HepG2 (cell line): ENCODE results near the gene C5orf47. TPM values are rescaled to one million over a fixed set of nuclear protein-coding genes. Genes with fewer than 3 reads are reported as not detected.
A peak's percentile ranks its signal among the peaks of the same experiment; 100 is the strongest.

Experiments
- ARHGAP35 ChIP-seq: sonication (generic); formaldehyde crosslinking; IDR thresholded peaks from 2 replicates; pipeline ENCODE4 v1.9.0; 2022; ENCODE audit warnings: mild to moderate bottlenecking, inconsistent platforms, moderate library complexity, missing genetic modification reagents, borderline replicate concordance
- ETV6 ChIP-seq: sonication (generic); formaldehyde crosslinking; conservative IDR thresholded peaks from 2 replicates; pipeline ENCODE4 v1.4.0; 2020; ENCODE audit warnings: missing genetic modification reagents
- HOXA7 ChIP-seq: sonication (generic); formaldehyde crosslinking; IDR thresholded peaks from 2 replicates; pipeline ENCODE4 v1.8.1; 2022; ENCODE audit warnings: mild to moderate bottlenecking, missing genetic modification reagents, moderate library complexity
- MLX ChIP-seq: IDR thresholded peaks from 2 replicates; pipeline ENCODE4 v1.6.1; 2016
- MXD4 ChIP-seq: IDR thresholded peaks from 2 replicates; pipeline ENCODE4 v1.6.1; 2016; ENCODE audit warnings: mild to moderate bottlenecking, missing biosample characterization, missing genetic modification reagents
- NFRKB ChIP-seq: fragments of 450-650 bp; IDR thresholded peaks from 2 replicates; pipeline ENCODE4 v1.6.1; 2017
- PITX1 ChIP-seq: sonication (generic); formaldehyde crosslinking; IDR thresholded peaks from 2 replicates; pipeline ENCODE4 v1.5.1; 2020; ENCODE audit warnings: mild to moderate bottlenecking, missing genetic modification reagents
- REST ChIP-seq, 2 experiments: IDR thresholded peaks; 2 replicates each; pipeline ENCODE4 v1.6.1; 2011 to 2012; ENCODE audit warnings: low read length in 2 of 2, borderline replicate concordance in 1 of 2, low read depth in 1 of 2, mild to moderate bottlenecking in 1 of 2, moderate library complexity in 1 of 2
- SMYD3 ChIP-seq: sonication (generic); formaldehyde crosslinking; IDR thresholded peaks from 2 replicates; pipeline ENCODE4 v1.8.1; 2023; ENCODE audit warnings: mild to moderate bottlenecking, missing genetic modification reagents
- SOX5 ChIP-seq: IDR thresholded peaks from 2 replicates; pipeline ENCODE4 v1.6.1; 2016; ENCODE audit warnings: borderline replicate concordance
- TARDBP ChIP-seq: sonication (generic); formaldehyde crosslinking; IDR thresholded peaks from 2 replicates; pipeline ENCODE4 v1.8.0; 2022; ENCODE audit warnings: mild to moderate bottlenecking, missing genetic modification reagents
- TBX2 ChIP-seq: sonication (generic); formaldehyde crosslinking; IDR thresholded peaks from 2 replicates; pipeline ENCODE4 v1.5.0; 2020; ENCODE audit warnings: missing genetic modification reagents, mild to moderate bottlenecking, borderline replicate concordance
- ZC3H13 ChIP-seq: sonication (generic); formaldehyde crosslinking; IDR thresholded peaks from 2 replicates; pipeline ENCODE4 v1.8.1; 2023; ENCODE audit warnings: mild to moderate bottlenecking, missing genetic modification reagents, moderate library complexity
- ZMAT3 ChIP-seq: sonication (generic); formaldehyde crosslinking; conservative IDR thresholded peaks from 2 replicates; pipeline ENCODE4 v1.7.0; 2021; ENCODE audit warnings: missing genetic modification reagents
- ZNF160 ChIP-seq: sonication (generic); formaldehyde crosslinking; IDR thresholded peaks from 2 replicates; pipeline ENCODE4 v1.8.0; 2022; ENCODE audit warnings: mild to moderate bottlenecking, inconsistent platforms, missing genetic modification reagents
- ZNF207 ChIP-seq: fragments of 450-650 bp; IDR thresholded peaks from 2 replicates; pipeline ENCODE4 v1.6.1; 2016; ENCODE audit warnings: antibody characterized with exemption, borderline replicate concordance
- ZNF333 ChIP-seq: sonication (generic); formaldehyde crosslinking; IDR thresholded peaks from 2 replicates; pipeline ENCODE4 v1.4.0; 2020; ENCODE audit warnings: mild to moderate bottlenecking, missing genetic modification reagents, borderline replicate concordance
- ZNF512 ChIP-seq: sonication (generic); formaldehyde crosslinking; IDR thresholded peaks from 2 replicates; pipeline ENCODE4 v1.4.0; 2020; ENCODE audit warnings: mild to moderate bottlenecking, missing genetic modification reagents
- ZNF704 ChIP-seq: sonication (generic); formaldehyde crosslinking; IDR thresholded peaks from 2 replicates; pipeline ENCODE4 v1.8.1; 2023; ENCODE audit warnings: mild to moderate bottlenecking, inconsistent platforms, moderate library complexity, missing genetic modification reagents, borderline replicate concordance
- ZNF75D ChIP-seq: sonication (generic); formaldehyde crosslinking; IDR thresholded peaks from 2 replicates; pipeline ENCODE4 v1.8.1; 2023; ENCODE audit warnings: missing genetic modification reagents, mild to moderate bottlenecking, borderline replicate concordance
- ZNF800 ChIP-seq: sonication (generic); formaldehyde crosslinking; IDR thresholded peaks from 2 replicates; pipeline ENCODE4 v1.4.0; 2020; ENCODE audit warnings: missing genetic modification reagents
- ZSCAN25 ChIP-seq: sonication (generic); formaldehyde crosslinking; IDR thresholded peaks from 2 replicates; pipeline ENCODE4 v1.8.0; 2022; ENCODE audit warnings: mild to moderate bottlenecking, missing genetic modification reagents
- polyA plus RNA-seq, 8 experiments: library from polyadenylated mRNA; depleted of rRNA in 3 of 8; stranded (reverse) in 7 of 8; unstranded in 1 of 8; fragments of >200 nt; fragmentation: Illumina TruSeq in 4 of 8; extraction: Trizol in 4 of 8; gene quantifications; 2 replicates each; pipeline versions ENCODE4 v1.2.1 to v1.2.3, GENCODE V29; 2011 to 2016; ENCODE audit warnings: low read depth in 4 of 8, missing spikeins in 1 of 8, mixed read lengths in 1 of 8; ENCODE audit not compliant: insufficient read depth in 1 of 8
- total RNA-seq, 5 experiments: library from RNA; depleted of rRNA; stranded (reverse); fragments of >200 nt; fragmentation: Illumina TruSeq; extraction: Trizol; gene quantifications; 2 replicates each; pipeline ENCODE4 v1.2.3, GENCODE V29; 2016; ENCODE audit warnings: low read depth in 1 of 5

C5orf47 gene
- total and polyA plus RNA-seq, 2 of the 13 experiments (the other 11 are each of a cell fraction or from before 2014, with no cell fraction given) = not detected

GRCh38 chr5:174045470-174046025, 56.6 kb downstream of the C5orf47 start, which contains the start of gene NSG2 (continued):
- TF ChIP-seq ZNF800 (no peak), REST (IDR thresholded peaks at IDR 0.05; ENCODE audit: borderline replicate concordance in 1 of 2, low read depth in 1 of 2, low read length in 2 of 2) (peak; percentile 92 to 97), ZNF512 (no peak), ZNF333 (CRISPR knock-in tag) (no peak), TBX2 (CRISPR knock-in tag) (no peak), ARHGAP35 (CRISPR knock-in tag) (no peak), ZMAT3 (CRISPR knock-in tag) (peak; percentile 68; the same call in 1 of the 2 replicates), ETV6 (0 out of 2 replicates have a peak, but pooled peaks have one; percentile 58), ZNF704 (no peak), ZNF160 (no peak), ZSCAN25 (CRISPR knock-in tag) (peak; percentile 60; the same call in 1 of the 2 replicates), MXD4 (CRISPR knock-in tag) (peak; percentile 86; the same call in 1 of the 2 replicates), NFRKB (no peak), HOXA7 (no peak), TARDBP (peak; percentile 37; the same call in 1 of the 2 replicates), SOX5 (CRISPR knock-in tag) (no peak), ZNF75D (CRISPR knock-in tag) (no peak), MLX (CRISPR knock-in tag) (no peak), PITX1 (CRISPR knock-in tag) (0 out of 2 replicates have a peak, but pooled peaks have one; percentile 25), ZC3H13 (CRISPR knock-in tag) (no peak), ZNF207 (no peak), SMYD3 (CRISPR knock-in tag) (no peak)
